GM12891 (cell line): ENCODE data around the gene PTCH1.

Experiments used
- DNase-seq: peaks from one replicate; pipeline ENCODE4 v3.0.0; 2011; ENCODE audit warnings: low spot score; ENCODE audit not compliant: insufficient read length
- FAIRE-seq: peaks from 2 replicates; lab custom pipeline; 2011; peaks lifted over from hg19 to GRCh38; lab: Jason Lieb, UNC
- PAX5 ChIP-seq: IDR thresholded peaks from 2 replicates; pipeline ENCODE4 v1.6.1; 2011; ENCODE audit warnings: low read length, moderate library complexity, mild to moderate bottlenecking; ENCODE audit not compliant: insufficient read depth, severe bottlenecking
- POLR2A ChIP-seq: IDR thresholded peaks from 2 replicates; pipeline ENCODE4 v1.6.1; 2011; ENCODE audit warnings: low read depth, low read length, control low read depth
- POLR2AphosphoS5 ChIP-seq: IDR thresholded peaks from 2 replicates; pipeline ENCODE4 v1.6.1; 2011; ENCODE audit warnings: low read depth, low read length, control low read depth
- POU2F2 ChIP-seq: IDR thresholded peaks from 2 replicates; pipeline ENCODE4 v1.6.1; 2011; ENCODE audit warnings: low read depth, mild to moderate bottlenecking, control low read depth, low read length, moderate library complexity
- SPI1 ChIP-seq: IDR thresholded peaks from 2 replicates; pipeline ENCODE4 v1.6.1; 2011; ENCODE audit warnings: low read depth, low read length, control low read depth
- TAF1 ChIP-seq: IDR thresholded peaks from 2 replicates; pipeline ENCODE4 v1.6.1; 2011; ENCODE audit warnings: low read depth, low read length, control low read depth

Gene PTCH1

DNA sequence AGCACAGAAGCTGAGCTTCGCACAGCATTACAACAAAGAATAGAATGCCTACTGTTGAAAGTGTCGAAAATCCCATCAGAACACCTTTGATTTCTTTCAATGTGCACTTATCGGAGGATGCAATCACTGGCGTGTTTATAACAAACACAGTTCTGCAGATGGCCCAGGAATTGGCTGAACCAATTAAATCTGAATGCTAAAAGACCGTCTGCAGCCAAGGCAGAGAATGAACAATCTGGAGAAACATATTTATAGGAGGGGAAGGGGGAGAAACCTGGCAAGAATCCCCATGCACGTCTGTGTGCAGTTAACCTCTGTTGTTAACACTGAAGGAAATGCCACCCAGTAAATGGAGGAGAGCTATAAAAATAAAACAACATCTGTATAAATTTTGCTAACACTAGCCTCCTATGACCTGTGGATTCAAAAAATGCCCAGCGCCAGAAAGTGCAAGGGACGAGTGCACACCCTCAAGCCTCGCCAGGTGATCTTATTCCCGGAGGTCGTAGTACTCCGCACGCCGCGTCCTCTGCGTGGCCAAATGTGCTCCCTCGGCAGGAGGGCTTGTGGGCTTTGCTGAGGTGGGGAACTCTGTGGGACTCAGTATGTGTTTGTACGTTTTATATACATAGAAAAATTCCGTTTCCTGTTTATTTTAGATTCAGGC, 56.8 kb downstream of the PTCH1 start:
- no peak for FAIRE-seq
- no peak for TF ChIP-seq TAF1
- TF ChIP-seq PAX5 = no peak
- TF ChIP-seq POLR2A = no peak
- no peak for TF ChIP-seq POU2F2
- TF ChIP-seq POLR2AphosphoS5 = no peak
- no peak for TF ChIP-seq SPI1

DNA sequence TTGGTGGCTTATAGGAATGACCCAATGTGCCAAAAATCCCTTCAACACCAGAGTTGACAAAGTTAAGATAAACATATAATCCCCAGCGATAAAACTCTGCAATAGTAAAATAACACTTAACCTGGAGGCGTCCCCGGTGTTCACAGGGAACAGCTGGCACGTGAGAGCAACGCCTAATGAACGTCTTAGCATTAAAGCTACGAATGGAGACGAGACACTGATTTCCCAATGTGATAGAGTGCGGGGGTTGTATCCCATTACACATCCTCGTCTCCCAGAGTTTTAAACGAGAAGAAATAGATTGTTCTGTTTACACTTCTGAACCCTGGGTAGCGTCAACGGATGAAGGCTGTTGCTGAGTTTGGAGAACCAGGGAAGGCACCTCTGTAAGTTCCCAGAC, 57.6 kb downstream of the PTCH1 start:
- no peak for DNase-seq
- TF ChIP-seq SPI1 = no peak
- TF ChIP-seq POLR2AphosphoS5 = no peak
- no peak for TF ChIP-seq PAX5
- no peak for TF ChIP-seq TAF1
- TF ChIP-seq POU2F2 = no peak
- no peak for TF ChIP-seq POLR2A
- no peak for FAIRE-seq

More for the DNA sequence above, 56.8 kb downstream of the PTCH1 start:
- DNase-seq = no peak

DNA sequence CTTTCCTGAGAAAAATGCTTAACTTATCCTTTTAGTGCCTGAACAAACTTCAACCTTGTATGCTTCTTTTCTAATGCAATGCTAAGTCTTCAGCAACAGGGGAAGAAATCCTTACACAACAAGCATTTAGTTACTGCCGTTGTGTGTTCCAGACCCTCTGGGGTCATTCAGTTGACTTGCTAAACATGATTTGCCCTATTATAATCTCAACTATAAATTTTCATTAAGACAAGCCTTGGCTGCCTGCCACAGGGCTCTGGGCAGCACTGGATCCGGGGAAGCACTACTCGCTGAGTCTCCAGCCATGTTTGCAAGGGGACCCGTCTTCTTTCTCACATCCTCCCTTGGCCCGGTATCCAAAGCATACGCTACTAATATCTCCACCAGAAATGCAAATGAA, 58.1 kb downstream of the PTCH1 start:
- DNase-seq (no peak), FAIRE-seq (no peak)
- TF ChIP-seq SPI1 = no peak
- no peak for TF ChIP-seq PAX5
- no peak for TF ChIP-seq POLR2A
- TF ChIP-seq TAF1 = no peak
- no peak for TF ChIP-seq POLR2AphosphoS5
- TF ChIP-seq POU2F2 = no peak

DNA sequence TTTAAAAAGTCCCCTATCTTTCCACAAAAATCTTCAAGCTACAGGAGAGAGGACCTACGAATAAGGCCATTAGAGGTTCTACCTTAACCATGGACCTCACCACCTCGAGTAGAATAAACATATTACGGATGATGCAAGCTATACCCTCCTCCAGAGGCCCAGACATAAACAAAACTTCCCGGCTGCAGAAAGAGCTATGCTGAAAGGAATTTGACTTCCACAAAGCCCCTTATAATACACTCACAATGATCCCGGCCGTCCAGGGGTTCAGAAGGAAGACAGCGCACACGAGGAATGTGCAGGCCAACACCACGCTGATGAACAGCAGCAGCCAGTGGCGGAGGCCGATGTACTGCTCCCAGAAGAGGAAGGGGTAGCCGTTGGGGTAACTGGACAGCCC, 59.0 kb downstream of the PTCH1 start:
- no peak for TF ChIP-seq POLR2AphosphoS5
- TF ChIP-seq PAX5 = no peak
- TF ChIP-seq POLR2A = no peak
- DNase-seq = no peak
- FAIRE-seq = no peak

DNA sequence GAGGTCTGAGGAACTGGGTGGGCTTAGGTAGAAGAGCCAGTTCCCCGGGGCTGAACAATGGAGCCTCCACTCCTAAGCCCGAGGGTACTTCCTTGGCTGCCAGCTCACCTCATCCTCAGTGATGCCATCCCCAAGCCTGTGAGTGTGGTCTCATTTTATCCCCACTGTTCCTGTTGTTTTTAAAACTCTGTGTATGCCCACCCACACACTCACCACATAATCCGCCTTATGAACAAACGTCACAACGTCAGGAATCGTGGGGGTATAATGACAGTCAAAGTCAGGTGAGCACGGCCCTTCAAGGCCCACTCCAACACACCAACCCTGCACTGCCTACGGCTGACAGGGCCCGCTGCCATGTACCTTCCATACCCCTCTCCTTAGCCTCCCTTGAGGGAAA, 61.1 kb downstream of the PTCH1 start:
- FAIRE-seq = no peak
- no peak for DNase-seq
- TF ChIP-seq PAX5 = no peak
- no peak for TF ChIP-seq POLR2AphosphoS5
- no peak for TF ChIP-seq TAF1
- TF ChIP-seq POU2F2 = no peak
- no peak for TF ChIP-seq POLR2A
- TF ChIP-seq SPI1 = no peak

DNA sequence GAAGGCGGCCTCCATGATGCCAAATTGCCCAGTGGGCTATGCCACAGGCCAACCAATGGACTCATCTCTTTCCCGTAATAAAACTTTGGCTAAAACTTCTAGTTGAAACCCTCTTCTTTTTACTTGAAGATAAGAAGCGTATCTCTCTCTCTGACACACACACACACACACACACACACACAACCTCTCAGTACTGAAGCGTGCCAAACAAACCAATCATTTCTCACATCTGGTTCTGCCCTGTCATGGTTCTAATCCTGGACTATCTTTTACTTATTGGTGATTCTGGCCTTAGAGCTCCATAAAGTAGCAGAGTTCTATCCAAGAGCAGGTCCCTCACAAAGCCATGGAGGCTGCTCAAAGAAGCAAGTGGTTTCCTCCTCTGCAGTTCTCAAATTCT, 64.6 kb downstream of the PTCH1 start:
- FAIRE-seq = no peak
- DNase-seq = no peak

DNA sequence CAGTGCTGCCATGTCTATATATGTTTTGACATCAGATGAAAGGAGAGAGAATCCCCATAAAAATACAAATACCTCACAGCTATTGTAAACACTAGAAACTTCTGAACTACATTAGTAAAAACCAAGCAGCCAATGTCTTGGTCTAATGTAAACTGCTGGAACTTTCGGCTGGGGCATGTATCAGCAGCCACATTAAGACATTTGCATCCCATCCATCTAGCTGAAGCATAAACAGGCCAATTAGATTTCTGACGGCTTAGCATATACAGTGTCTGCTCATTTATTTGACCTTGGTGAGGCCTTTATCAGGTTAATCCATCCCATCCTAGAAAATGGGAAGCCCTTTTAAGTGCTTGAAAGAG, 65.7 kb downstream of the PTCH1 start:
- DNase-seq (no peak), FAIRE-seq (no peak)
- no peak for TF ChIP-seq POU2F2
- TF ChIP-seq TAF1 = no peak
- TF ChIP-seq POLR2AphosphoS5 = no peak
- no peak for TF ChIP-seq POLR2A
- TF ChIP-seq PAX5 = no peak
- TF ChIP-seq SPI1 = no peak

More for the DNA sequence above, 64.6 kb downstream of the PTCH1 start:
- no peak for TF ChIP-seq TAF1
- no peak for TF ChIP-seq SPI1
- TF ChIP-seq POLR2A = no peak
- no peak for TF ChIP-seq POLR2AphosphoS5
- no peak for TF ChIP-seq POU2F2
- no peak for TF ChIP-seq PAX5

DNA sequence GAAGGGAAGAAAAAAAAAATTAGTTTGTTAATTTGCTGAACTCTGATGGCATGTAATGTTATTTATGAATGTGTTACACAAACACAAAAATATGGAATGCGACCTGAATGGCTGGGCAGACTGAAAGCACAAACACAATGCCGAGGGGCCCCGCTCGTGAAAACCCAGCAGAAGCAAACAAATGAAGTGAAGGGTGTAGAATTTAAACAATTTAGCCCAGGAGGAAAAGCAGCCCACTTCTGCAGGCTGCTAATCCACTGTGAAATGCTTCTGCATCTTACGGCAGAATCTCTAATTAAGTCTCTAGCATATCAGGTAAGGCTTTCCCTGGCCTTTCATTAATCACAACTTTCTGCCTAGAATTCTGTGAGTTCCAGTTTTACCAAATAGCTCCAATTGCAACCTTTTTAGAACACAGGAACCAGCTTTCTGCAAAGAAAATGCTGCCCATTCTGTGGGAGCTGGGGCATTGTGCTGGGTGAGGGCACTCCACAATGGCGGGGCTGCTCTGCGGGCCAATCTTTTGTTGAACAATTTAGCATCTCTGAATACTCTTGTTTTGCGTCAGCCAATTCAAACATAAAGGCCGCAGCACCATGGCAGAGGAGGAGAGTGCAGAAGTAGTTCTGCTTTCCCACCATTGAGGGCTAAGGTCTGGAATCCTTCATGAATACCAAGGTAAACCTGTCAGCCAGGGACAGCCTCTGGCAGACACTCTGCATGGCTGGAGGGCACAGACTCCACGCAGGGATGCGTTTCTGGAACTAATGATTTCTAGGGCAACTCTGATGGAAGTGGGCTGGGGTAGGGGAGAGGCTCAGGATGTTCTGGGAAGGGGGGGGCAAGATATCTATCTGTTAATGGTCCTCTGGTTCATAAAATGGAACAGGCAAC, 66.4 kb downstream of the PTCH1 start:
- DNase-seq = no peak
- no peak for TF ChIP-seq SPI1
- TF ChIP-seq POLR2A = no peak
- TF ChIP-seq POLR2AphosphoS5 = no peak
- TF ChIP-seq PAX5 = no peak
- TF ChIP-seq POU2F2 = no peak
- TF ChIP-seq TAF1 = no peak

DNA sequence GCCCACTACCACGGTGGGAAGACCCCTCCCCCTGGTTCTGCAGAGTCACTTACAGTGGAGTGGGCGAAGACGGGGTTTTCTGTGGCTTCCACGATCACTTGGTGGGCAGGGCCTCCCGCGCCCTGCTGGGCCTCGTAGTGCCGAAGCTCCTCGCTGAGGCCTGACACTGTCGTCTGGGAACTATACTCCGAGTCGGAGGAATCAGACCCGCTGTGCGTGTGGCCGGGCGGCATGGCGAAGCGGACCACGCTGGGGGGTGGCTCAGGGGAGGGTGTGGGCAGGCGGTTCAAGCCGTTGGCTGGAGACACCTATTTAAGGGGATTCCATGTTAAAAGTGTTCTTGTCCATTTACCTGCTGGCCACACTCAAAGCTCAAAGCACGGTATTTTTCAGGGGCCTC, 67.8 kb downstream of the PTCH1 start:
- no peak for FAIRE-seq

More for the DNA sequence above, 66.4 kb downstream of the PTCH1 start:
- no peak for FAIRE-seq

More for the DNA sequence above, 67.8 kb downstream of the PTCH1 start:
- TF ChIP-seq POLR2A = no peak
- no peak for TF ChIP-seq POLR2AphosphoS5
- no peak for TF ChIP-seq SPI1
- TF ChIP-seq POU2F2 = no peak
- no peak for TF ChIP-seq TAF1
- no peak for TF ChIP-seq PAX5
- no peak for DNase-seq
